GM18861 (cell line): ENCODE measurements around the gene TBC1D20.
A peak's percentile ranks its signal among the peaks of the same experiment; 100 is the strongest.
"Not testable (repeated sequence)": the region's sequence is repeated elsewhere in the genome, so short reads cannot be mapped to it uniquely, and the experiment has no call there.

Source experiments
- ATAC-seq: cut with Tn5 transposase; IDR thresholded peaks from one replicate; pipeline ENCODE4 v1.9.1; 2021; ENCODE audit not compliant: unreplicated experiment

The TBC1D20 gene, protein sequence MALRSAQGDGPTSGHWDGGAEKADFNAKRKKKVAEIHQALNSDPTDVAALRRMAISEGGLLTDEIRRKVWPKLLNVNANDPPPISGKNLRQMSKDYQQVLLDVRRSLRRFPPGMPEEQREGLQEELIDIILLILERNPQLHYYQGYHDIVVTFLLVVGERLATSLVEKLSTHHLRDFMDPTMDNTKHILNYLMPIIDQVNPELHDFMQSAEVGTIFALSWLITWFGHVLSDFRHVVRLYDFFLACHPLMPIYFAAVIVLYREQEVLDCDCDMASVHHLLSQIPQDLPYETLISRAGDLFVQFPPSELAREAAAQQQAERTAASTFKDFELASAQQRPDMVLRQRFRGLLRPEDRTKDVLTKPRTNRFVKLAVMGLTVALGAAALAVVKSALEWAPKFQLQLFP

GRCh38 chr20:462199-462991, at the start of gene TBC1D20:
TSS of gene TBC1D20 (minus strand) at chr20:462533. CDS start at chr20:462405, 128 bp downstream.
- peak; percentile 92 for ATAC-seq

DNA sequence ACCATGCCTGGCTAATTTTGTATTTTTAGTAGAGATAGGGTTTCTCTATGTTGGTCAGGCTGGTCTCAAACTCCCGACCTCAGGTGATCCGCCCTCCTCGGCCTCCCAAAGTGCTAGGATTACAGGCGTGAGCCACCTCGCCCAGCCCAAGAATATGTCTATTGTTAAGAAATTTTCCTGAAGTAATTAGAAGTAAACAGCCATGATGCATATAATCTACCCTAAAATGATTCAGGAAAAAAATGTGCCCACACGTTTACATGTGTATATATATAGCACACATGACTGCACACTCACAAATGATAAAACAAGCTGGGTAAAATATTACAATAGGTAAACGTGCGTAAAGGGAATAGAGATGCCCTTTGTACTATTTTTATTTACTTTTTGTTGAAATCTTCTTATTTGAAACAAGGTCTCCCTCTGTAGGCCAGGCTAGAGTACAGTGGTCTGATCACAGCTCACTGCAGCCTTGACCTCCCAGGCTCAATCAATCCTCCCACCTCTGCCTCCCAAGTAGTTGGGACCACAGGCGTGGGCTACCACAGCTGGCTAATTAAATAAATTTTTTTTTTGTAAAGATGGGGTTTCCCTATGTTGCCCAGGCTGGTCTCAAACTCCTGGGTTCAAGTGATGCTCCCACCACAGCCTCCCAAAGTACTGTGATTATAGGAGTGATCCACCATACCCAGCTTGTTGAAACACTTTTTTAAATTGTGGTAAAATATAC, 48.2 kb upstream of the TBC1D20 start:
- ATAC-seq, result not testable (repeated sequence)

DNA sequence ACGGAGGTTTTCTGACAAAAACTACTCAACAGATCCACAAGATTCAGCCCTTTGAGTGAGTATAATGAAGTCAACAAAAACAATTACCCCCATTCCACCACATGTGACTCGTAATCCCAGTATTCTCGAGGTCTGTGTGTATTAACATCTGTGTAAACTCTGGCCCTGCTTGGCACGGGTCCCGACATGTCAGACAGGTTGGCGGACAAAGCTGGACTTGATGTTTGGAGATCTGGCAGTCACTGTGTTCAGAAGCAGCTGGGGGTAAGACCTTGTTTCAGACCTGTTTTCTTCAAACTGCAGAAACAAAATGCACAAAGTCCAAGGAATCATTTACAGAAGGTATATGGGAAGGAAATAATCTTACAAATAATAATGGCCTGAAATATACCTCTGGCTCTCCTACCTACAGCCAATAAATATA, 46.0 kb upstream of the TBC1D20 start:
- not testable (repeated sequence) for ATAC-seq

GRCh38 chr20:507761-508332, 45.5 kb upstream of the TBC1D20 start:
- ATAC-seq, result no peak

DNA sequence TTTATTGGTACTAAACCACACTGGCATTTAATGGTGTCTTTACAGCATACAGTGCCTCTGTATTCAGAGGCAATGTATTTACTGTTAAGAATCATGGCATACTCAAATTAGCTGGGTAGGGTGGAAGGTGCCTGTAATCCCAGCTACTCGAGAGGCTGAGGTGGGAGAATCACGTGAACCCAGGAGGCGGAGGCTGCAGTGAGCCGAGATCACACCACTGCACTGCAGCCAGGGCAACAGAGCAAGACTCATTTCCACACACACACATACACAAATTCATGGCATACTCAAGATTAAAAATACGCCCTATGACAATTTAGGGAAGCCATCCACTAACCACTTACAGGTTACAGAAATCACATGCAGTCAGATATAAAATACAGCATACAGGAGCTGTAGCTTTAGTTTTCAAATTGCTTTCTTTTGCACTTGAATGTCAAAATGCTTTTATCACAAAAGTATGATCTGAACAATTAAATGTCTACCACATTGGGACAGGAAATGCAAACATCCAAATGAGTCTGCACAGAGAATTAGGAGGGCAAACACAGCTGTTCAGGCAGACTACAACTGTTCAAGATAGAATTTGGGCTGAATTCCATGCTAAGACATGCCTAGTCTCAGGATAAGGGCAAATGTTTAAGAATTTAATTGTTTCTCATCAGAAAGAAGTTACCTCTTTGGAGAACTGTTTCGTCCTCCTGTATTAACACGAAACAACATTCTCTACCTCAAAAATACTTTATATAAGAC, 44.8 kb upstream of the TBC1D20 start:
- ATAC-seq, result no peak

DNA sequence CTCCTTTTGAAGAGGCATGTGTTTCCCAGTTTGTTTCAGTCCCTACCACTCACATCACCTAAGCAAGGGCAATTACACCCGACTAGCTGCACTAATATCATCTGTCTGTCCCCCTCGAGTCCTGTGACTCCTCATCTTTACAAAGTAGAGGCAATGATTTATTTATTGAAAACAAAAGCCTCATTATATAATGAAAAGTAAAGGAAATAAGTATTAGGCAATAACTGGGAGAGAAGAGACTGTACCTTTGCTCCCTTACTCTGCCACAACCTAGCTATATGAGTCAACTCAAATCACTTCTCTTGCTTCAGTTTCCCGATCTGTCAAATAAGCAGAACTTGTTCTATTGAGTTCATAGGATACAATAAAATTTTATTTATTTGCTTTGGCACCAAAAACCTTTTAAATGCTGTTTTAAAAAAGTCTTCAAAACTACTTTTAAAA, 42.3 kb upstream of the TBC1D20 start:
- no peak for ATAC-seq

GRCh38 chr20:503048-503737, 40.9 kb upstream of the TBC1D20 start:
- no peak for ATAC-seq

- ATAC-seq, result no peak
Observed at GRCh38 chr20:497979-498378, 35.6 kb upstream of the TBC1D20 start.

DNA sequence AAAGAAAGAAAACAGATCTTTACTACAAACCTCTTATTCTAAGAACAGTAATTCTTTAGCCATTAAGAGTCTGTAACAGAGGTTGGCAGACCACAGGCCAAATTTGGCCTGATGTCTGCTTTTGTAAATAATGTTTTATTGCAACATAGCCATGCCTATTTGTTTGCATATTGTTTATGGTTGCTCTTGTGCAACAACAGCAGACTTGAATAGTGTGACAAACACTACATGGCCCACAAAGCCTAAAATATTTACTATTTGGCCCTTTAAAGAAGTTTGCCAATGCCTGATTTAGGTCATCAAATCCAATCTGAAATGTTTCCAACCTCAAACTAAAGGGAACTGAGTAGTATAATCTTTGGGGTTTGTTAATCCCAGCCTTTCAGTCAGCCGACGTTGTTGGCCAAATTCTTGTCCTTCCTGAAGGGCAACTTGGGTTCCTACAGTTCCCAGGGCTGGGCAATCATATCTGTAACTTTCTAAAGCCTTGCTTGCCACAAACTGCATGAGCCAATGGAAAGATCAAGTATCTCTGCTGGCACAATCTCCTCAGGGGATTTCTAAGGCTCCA, 33.9 kb upstream of the TBC1D20 start:
- ATAC-seq, result no peak

- no peak for ATAC-seq
Observed at GRCh38 chr20:492159-492558, 29.8 kb upstream of the TBC1D20 start.

DNA sequence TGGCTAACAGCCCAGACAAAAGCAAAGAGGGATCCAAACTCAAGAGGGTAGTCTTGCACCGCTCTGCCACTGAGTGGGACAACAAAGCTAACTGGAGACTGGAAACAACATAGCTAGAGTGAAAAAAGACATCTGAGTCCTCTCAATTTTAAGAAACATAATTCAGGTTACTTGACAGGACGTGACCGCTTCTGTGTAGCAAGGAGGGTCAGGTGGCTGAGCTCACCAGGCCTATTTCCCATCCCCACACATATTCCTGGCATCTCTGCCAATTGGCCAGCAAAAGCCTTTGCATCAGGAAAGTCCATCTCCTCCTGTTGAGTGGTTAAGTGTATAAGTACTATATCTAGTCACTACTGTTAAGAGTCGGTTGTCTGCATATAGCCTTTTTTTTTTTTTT, 25.3 kb upstream of the TBC1D20 start:
- ATAC-seq, result no peak

DNA sequence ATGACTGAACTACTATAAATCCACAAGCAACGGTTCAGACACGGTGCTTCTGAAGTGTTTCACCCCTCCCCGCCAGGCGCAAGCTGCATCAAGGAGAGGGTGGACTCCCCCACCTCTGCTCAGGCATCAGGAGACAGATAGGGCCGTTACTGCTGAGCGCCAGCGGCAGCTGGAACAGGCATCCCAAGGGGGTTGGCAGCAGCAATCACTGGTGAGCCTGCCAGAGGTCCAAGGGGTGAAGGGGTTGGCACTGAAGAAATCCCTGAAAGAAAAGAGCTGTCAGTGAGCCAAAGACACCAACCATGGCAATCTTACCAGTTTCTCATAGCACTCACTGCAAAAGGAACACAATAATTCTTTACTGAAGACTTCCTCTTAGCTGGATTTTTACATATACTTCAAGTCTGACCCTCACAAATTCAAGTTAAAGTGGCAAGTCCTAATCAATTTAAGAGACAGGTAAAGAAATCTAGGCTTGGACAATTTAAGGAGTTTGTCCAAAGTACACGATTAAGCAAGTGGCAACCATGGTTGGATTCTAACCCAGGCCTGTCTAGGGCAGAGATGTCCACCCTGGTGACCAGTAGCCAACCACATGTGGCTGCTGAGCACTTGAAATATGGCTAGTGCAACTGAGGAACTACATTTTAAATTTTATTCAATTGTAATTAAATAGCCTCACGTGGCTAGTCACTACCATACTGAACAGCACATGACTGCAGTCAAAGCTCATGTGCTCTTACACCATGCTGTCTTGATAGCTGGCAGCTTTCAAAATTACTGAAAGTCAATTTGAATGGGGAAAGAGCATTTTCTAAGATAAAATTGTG, 21.7 kb upstream of the TBC1D20 start:
- ATAC-seq, result no peak

DNA sequence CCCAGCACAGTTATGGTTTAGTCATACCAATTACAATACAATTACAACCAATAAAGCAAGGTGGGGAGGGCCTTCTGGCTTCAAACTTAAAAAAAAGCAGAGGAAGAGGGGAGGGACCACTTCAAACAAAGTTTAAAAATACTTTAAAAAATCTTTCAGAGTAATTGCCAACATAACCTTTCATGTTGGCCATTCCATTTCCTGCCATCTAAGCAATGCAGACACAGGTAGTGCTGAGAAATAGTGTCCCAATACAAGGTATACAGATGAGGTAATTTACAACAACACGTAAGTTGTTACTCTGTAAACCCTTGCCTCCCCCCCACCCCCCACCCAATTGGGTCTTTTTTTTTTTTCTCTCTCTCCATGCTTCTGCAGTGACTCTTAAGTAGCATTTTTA, 18.8 kb upstream of the TBC1D20 start:
- no peak for ATAC-seq

- ATAC-seq, result no peak
Observed at GRCh38 chr20:480044-480443, 17.7 kb upstream of the TBC1D20 start.

- ATAC-seq, result no peak
Observed at GRCh38 chr20:479487-479886, 17.2 kb upstream of the TBC1D20 start.

DNA sequence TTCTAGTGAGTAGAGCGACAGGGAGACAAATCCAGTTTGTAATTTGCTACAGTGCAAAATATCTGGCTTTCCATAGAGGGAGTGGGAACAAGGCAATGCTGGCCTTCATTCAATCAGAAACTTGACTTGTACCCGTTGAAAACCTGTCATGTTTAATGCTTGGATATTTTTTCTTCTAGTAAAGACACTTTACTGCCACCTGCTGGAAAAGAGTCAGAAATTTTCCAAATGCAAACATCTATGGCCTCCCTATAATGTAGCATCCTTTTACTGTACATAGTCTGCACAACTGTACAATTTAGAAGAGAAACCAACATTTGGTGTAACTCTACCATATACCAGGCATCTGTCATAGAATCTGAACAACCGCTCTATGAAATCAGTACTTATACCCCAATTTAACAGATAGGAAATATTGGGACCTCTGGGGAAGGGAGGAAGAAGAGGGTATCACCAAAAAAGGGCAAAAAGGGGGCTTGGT, 16.7 kb upstream of the TBC1D20 start:
- ATAC-seq, result no peak

DNA sequence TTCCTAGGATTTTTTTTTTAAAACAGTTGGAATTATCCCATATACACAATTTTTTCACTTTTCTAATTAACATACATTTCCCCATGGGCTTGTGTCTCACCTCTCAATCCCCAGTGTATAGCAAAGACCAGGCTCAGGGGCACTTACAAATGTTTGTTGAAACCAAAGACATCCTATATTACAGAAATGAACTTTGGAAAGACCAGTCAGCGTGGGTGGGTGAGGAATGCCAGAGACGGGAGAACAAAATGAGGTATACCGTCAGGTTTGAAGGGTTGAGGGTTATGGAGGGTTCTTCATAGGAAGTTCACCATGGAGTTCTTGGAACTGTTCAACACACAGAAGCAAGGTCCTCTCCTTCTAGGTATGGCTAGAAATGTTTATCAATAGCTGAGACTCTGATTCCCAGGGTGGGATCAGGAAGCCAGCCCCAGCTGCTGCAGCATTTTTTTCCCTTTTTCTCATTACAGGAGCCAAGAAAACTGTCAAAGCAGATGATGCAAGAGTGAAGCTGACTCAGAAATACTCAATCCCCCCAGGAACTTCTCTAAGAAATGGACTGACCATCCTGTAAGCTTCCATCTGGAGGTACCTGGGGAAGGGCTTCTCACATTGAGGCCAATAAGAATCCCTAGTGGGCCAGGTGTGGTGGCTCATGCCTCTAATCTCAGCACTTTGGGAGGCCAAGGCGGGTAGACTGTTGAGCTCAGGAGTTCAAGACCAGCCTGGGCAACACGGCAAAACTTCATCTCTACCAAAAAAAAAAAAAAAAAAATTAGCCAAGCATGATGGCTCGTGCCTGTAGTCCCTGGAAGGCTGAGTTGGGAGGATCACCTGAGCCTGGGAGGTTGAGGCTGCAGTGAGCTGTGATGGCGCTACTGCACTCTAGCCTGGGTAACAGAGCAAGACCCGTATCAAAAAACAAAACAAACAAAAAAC, 15.9 kb upstream of the TBC1D20 start:
- no peak for ATAC-seq
